AG10803 (cell line): ENCODE data around the gene NEDD4L.
"Not testable (repeated sequence)": the region's sequence is repeated elsewhere in the genome, so short reads cannot be mapped to it uniquely, and the experiment has no call there.

ENCODE experiments used
- DNase-seq: peaks from one replicate; pipeline ENCODE4 v3.0.0; 2010; ENCODE audit warnings: low read depth
- H3K4me3 ChIP-seq: 2 replicates; pipeline ENCODE4 v1.5.1; 2011; ENCODE audit warnings: mild to moderate bottlenecking, low read length, control low read depth
- CTCF ChIP-seq: conservative IDR thresholded peaks from 2 replicates; pipeline ENCODE4 v1.5.1; 2011; ENCODE audit warnings: mild to moderate bottlenecking, low read length, control low read depth, inconsistent platforms

Gene NEDD4L

GRCh38 chr18:58275176-58275575, 231.2 kb downstream of the NEDD4L start:
- TF ChIP-seq CTCF = no peak
- no peak for DNase-seq
- no peak overlapping the region for H3K4me3 ChIP-seq

DNA sequence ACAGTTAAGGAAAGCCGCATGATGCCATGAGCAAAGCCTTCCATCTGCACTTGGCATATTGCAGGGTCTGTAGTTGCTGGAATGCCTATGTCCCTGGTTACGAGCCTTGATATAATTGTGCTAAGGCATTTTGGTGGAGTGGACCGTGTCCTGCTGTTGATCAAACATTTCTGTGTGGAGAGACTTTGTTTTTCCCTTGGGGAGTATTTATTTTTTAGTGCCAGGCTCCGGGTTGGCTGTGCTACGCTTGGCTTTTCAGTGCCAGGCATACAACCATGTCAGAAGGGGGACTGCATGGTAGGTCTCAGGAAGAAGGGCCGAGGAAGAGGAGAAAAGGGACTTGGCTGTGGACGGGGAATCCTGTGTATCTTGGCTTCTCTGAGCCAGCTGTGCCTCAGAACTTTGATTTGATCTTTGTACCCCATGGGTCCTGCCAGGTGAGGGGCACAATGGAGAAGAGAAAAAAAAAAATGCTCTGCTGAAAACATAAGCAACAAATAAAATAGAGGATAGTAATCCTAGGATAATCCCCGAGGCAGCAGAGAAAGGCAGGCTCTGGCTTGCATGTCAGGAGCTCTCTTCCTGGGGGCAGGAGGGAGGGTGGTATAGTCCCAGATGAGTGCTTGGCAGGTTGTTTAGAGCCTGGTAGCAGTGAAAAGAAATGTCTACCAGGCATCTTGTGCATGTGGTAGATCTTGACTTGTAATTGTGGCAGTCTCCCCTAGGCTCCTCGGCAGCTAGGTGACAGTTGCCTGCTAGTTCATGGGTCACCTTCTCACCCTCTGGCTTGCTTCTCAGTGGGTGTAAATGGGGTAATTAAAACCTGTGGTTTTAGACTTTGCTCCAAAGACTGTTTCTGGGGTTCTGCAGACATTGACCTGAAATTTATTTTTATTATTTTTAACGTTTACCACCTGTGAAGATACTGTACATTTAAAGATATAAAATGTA, 233.0 kb downstream of the NEDD4L start:
- no peak overlapping the region for H3K4me3 ChIP-seq
- no peak for DNase-seq
- no peak for TF ChIP-seq CTCF

DNA sequence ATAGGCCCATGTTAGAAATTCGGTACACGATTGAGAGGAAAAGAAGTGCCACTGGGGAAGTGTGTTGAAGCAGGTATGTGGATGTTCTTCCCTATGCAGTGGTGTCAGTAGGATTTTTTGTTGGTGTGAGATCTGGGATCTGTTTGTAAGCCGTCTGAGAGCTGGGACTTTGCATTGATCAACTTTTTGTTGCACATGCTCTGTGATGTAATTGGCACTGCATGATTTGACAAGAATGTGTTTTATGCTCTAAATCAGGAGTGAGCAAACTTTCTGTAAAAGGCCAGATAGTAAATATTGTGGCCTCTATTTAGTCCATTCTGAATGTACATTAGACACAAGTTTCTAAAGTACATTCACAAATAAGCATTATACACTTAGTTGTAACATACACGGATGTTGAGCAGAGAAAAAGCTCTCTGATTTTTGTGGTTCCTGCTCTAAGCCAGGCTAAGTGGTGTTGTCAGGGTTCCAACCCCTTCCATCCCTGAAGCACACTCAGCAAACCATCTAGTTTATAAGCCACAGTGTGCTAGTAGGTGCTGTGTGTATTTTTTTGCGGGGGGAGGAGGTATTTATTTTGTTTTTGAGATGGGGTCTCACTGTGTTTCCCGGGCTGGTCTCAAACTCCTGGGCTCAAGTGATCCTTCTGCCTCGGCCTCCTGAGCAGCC, 235.6 kb downstream of the NEDD4L start:
- DNase-seq = no peak
- no peak overlapping the region for H3K4me3 ChIP-seq
- no peak for TF ChIP-seq CTCF

- no peak for TF ChIP-seq CTCF
- H3K4me3 ChIP-seq = no peak overlapping the region
- no peak for DNase-seq
Observed at GRCh38 chr18:58280191-58280590, 236.2 kb downstream of the NEDD4L start.

GRCh38 chr18:58282872-58283271, 238.8 kb downstream of the NEDD4L start:
- DNase-seq, H3K4me3 ChIP-seq: not testable (repeated sequence)

DNA sequence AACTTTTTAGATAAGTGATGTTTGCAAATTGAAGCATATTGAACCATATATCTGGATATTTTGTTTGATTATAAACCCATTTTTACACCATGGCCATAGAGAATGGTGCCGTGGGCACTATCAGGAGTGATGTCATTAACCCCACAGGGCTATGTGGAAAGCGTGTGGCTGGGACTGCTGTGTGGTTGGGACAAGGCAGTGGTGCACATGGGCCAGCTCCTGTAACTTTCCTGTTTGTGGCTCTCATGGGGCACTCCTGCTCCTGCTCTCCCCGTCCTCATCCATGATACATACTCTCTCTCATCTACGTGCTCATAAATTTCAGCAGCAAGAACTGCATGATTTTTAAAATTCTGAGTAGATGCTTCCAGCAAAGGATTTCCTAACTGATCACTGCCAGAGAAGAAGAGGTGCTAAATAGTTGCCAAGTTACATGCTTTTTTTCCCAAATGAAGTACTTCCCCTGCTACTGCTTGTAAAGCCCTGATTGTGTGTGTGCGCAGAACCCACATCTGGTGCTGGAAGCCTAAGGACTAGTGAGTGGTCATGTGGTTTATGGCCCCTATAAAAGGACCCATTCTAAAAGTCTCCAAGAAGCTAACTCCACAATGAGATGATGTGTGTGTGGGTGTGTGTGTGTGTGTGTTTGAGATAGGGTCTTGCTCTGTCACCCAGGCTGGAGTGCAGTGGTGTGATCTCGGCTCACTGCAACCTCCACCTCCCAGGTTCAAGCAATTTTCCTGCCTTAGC, 240.8 kb downstream of the NEDD4L start:
- TF ChIP-seq CTCF = no peak
- H3K4me3 ChIP-seq = no peak overlapping the region
- DNase-seq = no peak

DNA sequence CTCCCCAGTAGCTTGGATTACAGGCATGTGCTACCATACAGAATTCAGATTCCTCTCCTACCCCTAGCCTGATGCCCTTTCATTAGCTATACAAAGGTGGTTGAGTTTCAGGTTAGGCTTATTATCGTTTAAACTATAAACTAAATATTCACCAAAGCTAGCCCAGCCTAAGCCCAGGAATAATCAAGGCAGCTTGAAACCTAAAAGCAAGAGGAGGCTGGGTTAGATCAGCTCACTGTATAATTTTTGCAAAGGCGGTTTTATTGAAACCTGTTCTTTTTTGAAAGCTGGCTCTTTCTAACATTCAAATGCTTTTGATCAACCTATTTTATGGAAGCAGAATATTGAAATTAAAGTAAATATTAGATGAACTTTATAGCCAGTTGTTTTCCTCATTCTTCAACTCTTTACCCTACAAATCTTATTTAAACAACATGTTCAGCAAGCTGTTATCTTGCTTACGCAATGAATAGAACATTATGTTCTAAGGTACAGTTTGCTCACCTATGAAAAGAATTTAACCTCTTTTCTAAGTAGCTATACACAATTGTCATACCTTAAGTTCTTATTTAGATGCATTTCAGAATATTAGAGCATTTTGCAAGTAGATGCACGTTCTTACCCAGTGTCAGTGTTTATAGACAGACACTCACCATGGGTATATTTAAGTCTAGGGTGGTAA, 241.6 kb downstream of the NEDD4L start:
- TF ChIP-seq CTCF = no peak
- no peak overlapping the region for H3K4me3 ChIP-seq
- DNase-seq = no peak
